Dedifferentiated amniotic fluid mesenchymal stem cell (primary cell): Measurements from ENCODE around the gene ARL15.

ENCODE experiments used
- DNase-seq: peaks from one replicate; pipeline ENCODE4 v3.0.0-alpha.2; 2016; ENCODE audit errors: extremely low spot score

The ARL15 gene

DNA sequence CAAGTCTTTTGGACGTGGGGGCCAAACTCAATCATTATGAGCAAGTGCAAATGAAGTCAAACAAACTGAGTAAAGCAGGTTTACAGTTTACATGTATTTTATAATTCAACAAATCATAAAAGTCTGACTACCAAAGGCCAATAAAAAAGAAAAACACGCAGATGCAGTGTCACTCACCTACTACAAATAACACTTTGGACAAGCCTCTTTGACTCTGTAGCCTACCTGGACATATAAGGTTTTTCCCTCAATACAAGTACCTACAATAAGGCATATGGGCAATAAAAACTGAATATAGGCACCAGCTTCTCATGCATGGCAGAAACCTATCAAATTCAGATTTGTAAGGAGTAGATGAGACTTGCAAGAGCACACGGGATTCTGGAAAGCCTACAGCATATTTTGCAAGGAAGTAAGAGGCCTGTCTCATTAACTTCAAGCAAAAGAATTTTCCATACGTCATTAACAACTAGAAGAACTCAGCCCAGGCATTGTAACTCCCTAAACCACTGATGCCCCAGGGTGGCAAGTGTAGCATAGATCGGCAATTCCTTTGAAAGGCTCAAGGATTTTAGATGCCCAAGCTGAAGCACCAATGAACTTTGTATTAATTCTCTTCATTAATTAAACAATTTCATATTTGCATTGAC lies 21.7 kb downstream of the ARL15 start:
- no peak for DNase-seq

DNA sequence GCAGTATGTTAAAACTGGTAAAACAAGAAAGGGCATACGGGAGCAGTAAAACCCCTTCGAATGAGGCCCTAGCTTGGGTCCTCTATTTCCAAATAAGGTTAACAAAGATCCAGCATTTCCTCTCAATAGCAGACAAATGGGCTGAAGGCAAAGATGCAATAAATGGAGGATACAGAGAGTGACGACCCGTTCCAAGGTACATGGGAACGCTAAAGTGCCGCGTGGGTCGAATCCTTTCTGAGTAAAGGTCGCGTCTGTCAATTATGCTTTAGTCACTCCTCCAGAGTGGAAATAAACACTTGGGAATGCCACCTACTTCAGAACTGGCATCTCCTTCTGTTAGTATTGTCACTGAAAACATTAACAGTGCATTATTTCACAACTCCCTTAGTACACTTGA lies 24.7 kb downstream of the ARL15 start:
- no peak for DNase-seq

DNA sequence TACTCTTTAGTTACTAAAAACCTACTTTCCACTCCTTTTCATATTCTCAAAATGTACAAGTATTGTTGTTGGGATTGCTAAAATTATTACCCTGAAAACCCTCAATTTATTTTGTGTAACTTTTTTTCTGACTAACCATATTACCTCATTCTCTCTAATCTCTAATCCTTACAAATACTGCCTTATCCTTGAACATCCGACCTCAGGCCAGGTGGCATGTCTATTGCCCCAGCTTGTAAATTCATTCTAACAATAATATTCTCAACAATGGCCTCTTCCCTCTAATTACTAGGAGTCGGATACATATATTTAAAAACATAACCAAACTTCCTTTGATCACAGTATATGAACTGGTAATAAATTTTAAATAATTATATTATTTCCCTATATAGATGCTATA lies 25.8 kb downstream of the ARL15 start:
- no peak for DNase-seq

DNA sequence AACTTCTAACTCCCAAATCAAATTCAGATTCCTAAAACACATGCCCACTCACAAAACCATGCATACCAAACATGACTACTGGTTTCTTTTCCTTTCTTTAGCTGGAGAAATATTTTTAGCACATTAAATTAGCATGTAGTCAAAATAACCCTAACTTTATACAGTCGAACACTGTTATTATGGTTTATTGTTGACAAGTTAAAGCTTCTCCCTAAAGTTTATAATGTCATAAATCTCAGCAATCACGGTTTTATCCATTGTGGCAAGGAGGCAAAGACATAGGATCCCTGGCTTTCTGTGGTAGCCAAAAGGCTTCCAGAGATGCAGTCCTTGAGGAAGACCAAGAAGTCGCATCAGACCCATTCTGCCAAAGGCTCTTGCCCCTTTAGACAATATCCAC lies 27.5 kb downstream of the ARL15 start:
- DNase-seq = no peak

GRCh38 chr5:54281960-54282692 lies 28.2 kb downstream of the ARL15 start:
- DNase-seq = no peak

DNA sequence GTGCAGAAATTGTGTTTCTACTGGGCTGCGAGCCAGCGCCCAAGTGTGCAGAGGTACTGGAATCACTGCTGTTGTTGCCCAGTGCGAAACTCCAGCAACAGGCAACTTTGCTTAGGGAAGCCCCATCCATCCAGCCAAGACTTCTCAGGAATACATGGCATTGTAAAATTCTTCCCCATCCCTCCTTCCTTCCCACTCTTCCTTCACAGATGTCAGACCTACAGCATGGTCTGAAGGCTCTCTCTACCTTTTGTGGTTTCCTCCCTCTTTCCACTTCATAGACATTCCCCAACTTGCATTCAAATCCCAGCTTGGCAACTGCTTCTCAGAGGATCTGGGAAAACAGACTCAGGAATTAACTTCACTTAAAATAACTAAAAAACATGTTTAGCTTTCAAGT lies 30.4 kb downstream of the ARL15 start:
- DNase-seq = no peak

DNA sequence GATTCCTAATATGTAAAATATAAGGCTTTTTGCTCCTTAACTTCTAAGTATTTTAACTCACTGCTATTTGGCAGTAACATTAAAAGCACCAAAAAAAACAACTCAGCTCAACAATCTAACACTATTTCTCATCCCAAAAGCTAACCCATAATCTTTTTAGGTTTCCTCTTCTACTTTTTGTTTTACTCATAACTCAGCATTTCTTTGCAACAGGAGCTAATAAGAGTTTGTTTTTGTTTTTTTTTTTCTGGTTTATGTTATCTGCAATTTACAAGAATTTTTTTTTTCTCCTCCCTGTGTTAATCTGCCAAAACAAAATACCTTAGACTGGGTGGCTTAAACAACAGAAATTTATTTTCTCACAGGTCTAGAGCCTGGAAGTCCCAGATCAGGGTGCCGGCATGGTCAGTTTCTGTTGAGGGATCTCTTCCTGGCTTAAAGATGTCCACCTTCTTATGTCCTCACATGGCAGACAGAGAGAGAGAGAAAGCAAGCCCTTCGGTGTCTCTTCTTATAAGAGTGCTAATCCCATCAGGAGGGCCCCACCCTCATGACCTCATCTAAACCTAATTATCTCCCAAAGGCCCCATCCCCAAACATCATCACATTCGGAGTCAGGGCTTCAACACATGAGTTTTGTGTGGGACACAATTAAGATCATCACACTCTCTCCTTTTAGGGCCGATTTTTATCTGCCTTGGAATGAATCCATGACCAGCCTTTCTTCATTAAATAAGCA lies 31.2 kb downstream of the ARL15 start:
- DNase-seq = no peak

DNA sequence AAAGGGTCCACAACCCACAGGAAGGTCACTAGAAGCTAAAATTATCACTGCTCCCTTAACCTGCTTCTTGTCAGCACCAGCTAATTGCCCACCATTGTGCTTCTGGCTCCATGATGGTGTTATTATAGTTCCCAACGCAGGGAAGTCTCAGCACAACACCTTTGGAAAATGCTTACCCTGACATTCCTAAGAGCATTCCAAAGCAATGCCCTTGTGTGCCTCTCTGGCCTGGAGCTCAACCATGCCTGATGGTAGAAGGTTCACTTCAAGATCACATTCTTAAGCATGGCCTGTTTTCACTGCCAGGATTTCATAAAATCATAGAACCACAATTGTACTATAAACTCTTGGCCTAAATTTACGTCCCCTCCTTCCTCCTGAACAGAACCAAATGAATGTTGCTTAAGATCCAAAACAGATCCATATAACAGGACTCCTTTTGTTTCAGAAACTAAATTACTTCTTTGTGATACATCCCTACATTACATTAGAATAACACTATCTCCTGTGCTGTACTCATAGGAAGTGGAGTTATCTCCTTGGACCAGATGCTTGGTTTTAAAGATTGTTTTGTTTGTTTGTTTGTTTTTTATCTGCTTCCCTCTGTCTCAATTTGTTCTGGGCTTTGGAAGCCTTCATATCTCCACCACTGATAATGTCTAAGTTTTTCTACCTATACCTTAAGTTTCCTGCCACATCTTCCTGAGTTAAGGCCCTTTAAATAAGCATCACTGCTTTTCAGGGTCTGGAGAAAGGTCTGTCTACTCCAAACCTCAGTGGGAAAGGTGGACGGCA lies 32.1 kb downstream of the ARL15 start:
- no peak for DNase-seq

DNA sequence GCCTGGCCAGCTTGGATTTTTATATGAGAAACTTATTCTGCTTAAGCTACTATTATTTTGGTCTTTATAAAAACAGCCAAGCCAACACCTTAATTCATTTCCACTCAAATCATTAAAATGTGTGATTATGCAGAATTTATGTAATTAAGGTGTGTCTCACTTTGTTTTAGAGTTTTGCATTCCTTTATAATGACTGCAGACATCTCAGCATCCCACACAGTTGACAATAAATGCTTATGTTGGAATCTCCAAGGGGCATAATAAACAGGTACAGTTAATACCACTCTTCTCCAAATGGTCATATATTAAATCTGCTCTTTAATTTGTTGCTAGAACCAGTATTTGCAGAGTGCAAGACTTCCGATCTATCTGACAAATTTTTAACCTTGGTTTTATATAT lies 34.3 kb downstream of the ARL15 start:
- no peak for DNase-seq

DNA sequence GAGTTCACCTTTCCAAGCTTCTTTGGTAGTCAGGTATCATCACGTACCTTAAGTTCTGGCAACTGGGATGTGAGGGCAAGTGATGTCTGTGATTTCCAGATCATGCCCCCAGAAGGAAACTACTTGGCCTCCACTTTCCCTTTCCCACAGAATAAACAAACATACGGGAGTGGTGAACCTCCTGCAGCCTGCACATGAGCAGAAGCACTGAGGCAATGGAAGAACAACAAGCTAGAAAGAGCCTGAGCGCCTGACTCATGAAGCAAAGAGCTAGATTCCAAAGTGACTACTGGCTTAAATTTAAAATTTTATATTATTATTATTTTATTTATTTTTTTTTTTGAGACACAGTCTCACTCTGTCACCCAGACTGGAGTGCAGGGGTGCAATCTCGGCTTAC lies 35.0 kb downstream of the ARL15 start:
- no peak for DNase-seq

- DNase-seq = no peak
Measured at GRCh38 chr5:54274944-54275343, 35.4 kb downstream of the ARL15 start.

GRCh38 chr5:54273715-54274114 lies 36.7 kb downstream of the ARL15 start:
- DNase-seq = no peak

GRCh38 chr5:54272746-54273145 lies 37.6 kb downstream of the ARL15 start:
- DNase-seq = no peak

- no peak for DNase-seq
Measured at GRCh38 chr5:54270326-54270725, 40.0 kb downstream of the ARL15 start.

DNA sequence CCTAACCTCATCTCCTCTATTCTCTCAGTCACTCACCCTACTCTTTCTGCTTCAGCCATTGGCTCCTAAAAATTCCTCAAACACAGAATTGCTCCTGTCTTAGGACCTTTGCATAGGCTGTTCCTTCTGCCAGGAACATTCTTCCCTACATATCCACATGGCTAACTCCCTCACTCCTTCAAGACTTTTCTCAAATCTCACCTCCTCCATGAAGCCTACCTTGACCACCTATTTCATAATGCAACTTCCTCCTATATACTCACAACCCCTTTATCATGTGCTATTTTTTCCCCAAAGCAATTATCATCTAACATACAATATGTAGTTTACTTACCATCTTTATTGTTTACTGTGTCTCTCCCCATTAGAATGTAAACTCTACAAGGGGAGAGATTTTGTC lies 45.8 kb downstream of the ARL15 start:
- no peak for DNase-seq

GRCh38 chr5:54263447-54263846 lies 46.9 kb downstream of the ARL15 start:
- no peak for DNase-seq

DNA sequence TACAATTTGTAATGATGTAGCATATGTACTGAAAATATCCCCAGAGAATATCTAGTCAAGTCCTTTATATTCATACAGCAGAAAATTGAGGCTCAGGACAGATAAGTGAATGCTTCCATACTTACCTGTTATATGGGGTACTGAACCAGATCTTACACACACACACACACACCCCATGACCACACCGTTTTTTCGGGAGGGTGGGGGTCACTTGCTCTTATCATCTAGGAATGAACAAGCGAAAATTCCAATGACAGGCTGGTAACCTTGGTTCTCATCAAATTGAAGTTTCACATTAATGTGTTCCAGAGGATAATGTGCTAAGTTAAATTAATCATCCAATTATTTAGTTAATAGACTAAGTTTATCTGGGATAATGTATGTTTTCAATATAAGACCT lies 48.8 kb downstream of the ARL15 start:
- no peak for DNase-seq

- no peak for DNase-seq
Measured at GRCh38 chr5:54259981-54260380, 50.4 kb downstream of the ARL15 start.

GRCh38 chr5:54259090-54259489 lies 51.3 kb downstream of the ARL15 start:
- no peak for DNase-seq

DNA sequence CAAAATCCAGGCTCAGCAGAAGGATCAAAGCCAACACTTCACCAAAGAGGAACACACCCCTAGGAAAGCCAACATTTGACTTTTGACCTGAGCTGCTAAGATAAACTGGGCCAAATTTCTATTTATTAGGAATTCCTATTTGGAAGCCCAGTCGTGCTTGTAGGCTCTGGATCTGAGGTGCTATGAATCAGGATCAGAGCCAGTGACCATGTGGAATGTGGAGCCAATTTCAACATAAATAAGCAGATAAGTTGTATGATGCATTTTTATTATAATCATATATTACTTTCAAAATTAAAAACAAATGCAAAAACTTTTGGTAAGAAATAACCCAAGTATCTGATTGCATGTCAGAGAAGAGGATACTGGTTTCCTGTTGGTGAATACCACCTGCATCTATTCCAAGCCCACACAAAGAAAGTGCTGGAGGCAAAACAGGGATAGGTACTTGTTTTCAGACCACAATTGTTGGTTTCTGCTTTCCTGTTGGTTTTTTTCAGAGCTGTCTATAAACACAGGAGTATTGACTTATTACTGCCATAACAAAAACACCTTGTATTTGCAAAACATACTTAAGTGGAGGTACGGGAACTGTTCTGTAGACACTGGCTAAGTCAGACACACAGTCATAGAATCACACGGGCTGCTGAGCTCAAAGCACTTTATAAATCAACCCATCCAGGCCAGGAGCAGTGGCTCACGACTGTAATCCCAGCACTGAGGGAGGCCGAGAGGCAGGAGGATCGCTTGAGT lies 52.8 kb downstream of the ARL15 start:
- peak; percentile 69 for DNase-seq

GRCh38 chr5:54254482-54255198 lies 55.7 kb downstream of the ARL15 start:
- no peak for DNase-seq
